ENCODE measurements around the gene SLCO2A1. TPM values are rescaled to one million over a fixed set of nuclear protein-coding genes. Genes with fewer than 3 reads are reported as not detected.
"Not testable (repeated sequence)": the region's sequence is repeated elsewhere in the genome, so short reads cannot be mapped to it uniquely, and the experiment has no call there.

SLCO2A1 gene
- total and polyA plus RNA-seq, 2 experiments from 2014 or later, result 0.22 to 4.8 TPM

GRCh38 chr3:134074001-134074789 is 44.5 kb upstream of the SLCO2A1 start:
- Histone ChIP-seq H3K79me2 (ENCODE audit: insufficient read depth) (no peaks in the 10 kb centered on the region), H2AFZ (no peak overlapping the region), H4K20me1 (ENCODE audit: insufficient read depth) (no peaks in the 10 kb centered on the region), H3K27me3 (replicated peaks; ENCODE audit: insufficient read depth) (no peaks in the 10 kb centered on the region), H3K27ac (no peak overlapping the region), H3K4me1 (ENCODE audit: insufficient read depth) (peaks cover 28% of the 10 kb centered on the region), H3K9me2 (ENCODE audit: insufficient read depth) (no peaks in the 10 kb centered on the region), H3K4me2 (ENCODE audit: unreplicated experiment) (no peak overlapping the region), H3K4me3 (no peak overlapping the region), H3F3A (ENCODE audit: insufficient read depth) (peaks cover 24% of the 10 kb centered on the region), H3K9me3 (ENCODE audit: low read depth) (no peaks in the 10 kb centered on the region), H3K9ac (no peak overlapping the region), H3K36me3 (ENCODE audit: low read depth) (no peaks in the 10 kb centered on the region)
- no peak for DNase-seq
- no peak for TF ChIP-seq EZH2 (IDR thresholded peaks at IDR 0.05; ENCODE audit: insufficient read depth, poor library complexity, severe bottlenecking)
- 87 to 89% methylated on average over 10 of the region's 10 CpGs for WGBS, 2 experiments (ENCODE audit: low coverage in 1 of 2, low lambda C conversion rate in 2 of 2, missing lambda C conversion rate in 2 of 2)
- in situ Hi-C loops (cut with MboI), result no loop called here

GRCh38 chr3:134073583-134073945 is 43.8 kb upstream of the SLCO2A1 start:
- TF ChIP-seq EZH2phosphoT487 (IDR thresholded peaks at IDR 0.05; ENCODE audit: insufficient read depth, low read depth) (no peak), EZH2 (IDR thresholded peaks at IDR 0.05; ENCODE audit: insufficient read depth, poor library complexity, severe bottlenecking) (no peak)
- Histone ChIP-seq H4K20me1 (ENCODE audit: insufficient read depth) (no peaks in the 10 kb centered on the region), H3K36me3 (ENCODE audit: low read depth) (no peaks in the 10 kb centered on the region), H2AFZ (no peak overlapping the region), H3K4me3 (no peak overlapping the region), H3K9ac (no peak overlapping the region), H3K9me2 (ENCODE audit: insufficient read depth) (no peaks in the 10 kb centered on the region), H3K27me3 (replicated peaks; ENCODE audit: insufficient read depth) (no peaks in the 10 kb centered on the region), H3K27ac (no peak overlapping the region), H3F3A (ENCODE audit: insufficient read depth) (peaks cover 18% of the 10 kb centered on the region), H3K4me2 (ENCODE audit: unreplicated experiment) (no peak overlapping the region), H3K79me2 (ENCODE audit: insufficient read depth) (no peaks in the 10 kb centered on the region), H3K4me1 (ENCODE audit: insufficient read depth) (peaks cover 22% of the 10 kb centered on the region), H3K9me3 (ENCODE audit: low read depth) (no peaks in the 10 kb centered on the region)
- 94 to 99% methylated on average over 4 of the region's 4 CpGs for WGBS, 2 experiments (ENCODE audit: low coverage in 1 of 2, low lambda C conversion rate in 2 of 2, missing lambda C conversion rate in 2 of 2)
- in situ Hi-C loops (cut with MboI), result no loop called here
- no peak for DNase-seq

GRCh38 chr3:134072881-134073582 is 43.3 kb upstream of the SLCO2A1 start:
- DNase-seq, result no peak
- no peak overlapping the region for H3K27ac ChIP-seq
- TF ChIP-seq EZH2 (IDR thresholded peaks at IDR 0.05; ENCODE audit: insufficient read depth, poor library complexity, severe bottlenecking), result no peak
- TF ChIP-seq EZH2phosphoT487 (IDR thresholded peaks at IDR 0.05; ENCODE audit: insufficient read depth, low read depth), result no peak
- H3K79me2 ChIP-seq (ENCODE audit: insufficient read depth), result no peaks in the 10 kb centered on the region
- H3K9me2 ChIP-seq (ENCODE audit: insufficient read depth), result no peaks in the 10 kb centered on the region
- in situ Hi-C loops (cut with MboI), result no loop called here
- H2AFZ ChIP-seq, result no peak overlapping the region
- no peaks in the 10 kb centered on the region for H3K27me3 ChIP-seq (replicated peaks; ENCODE audit: insufficient read depth)
- no peaks in the 10 kb centered on the region for H4K20me1 ChIP-seq (ENCODE audit: insufficient read depth)
- no peak overlapping the region for H3K4me3 ChIP-seq
- H3K36me3 ChIP-seq (ENCODE audit: low read depth), result no peaks in the 10 kb centered on the region
- H3K4me1 ChIP-seq (ENCODE audit: insufficient read depth), result peaks cover 17% of the 10 kb centered on the region
- H3K9me3 ChIP-seq (ENCODE audit: low read depth), result no peaks in the 10 kb centered on the region
- H3F3A ChIP-seq (ENCODE audit: insufficient read depth), result peaks cover 13% of the 10 kb centered on the region
- WGBS, 2 experiments (ENCODE audit: low coverage in 1 of 2, low lambda C conversion rate in 2 of 2, missing lambda C conversion rate in 2 of 2), result 89 to 91% methylated on average over 14 to 15 of the region's 15 CpGs
- H3K9ac ChIP-seq, result no peak overlapping the region
- H3K4me2 ChIP-seq (ENCODE audit: unreplicated experiment), result no peak overlapping the region

GRCh38 chr3:134070281-134070680 is 40.6 kb upstream of the SLCO2A1 start:
- H3K9me2 ChIP-seq (ENCODE audit: insufficient read depth); H4K20me1 ChIP-seq (ENCODE audit: insufficient read depth); H3K4me1 ChIP-seq (ENCODE audit: insufficient read depth); H2AFZ ChIP-seq; H3K36me3 ChIP-seq (ENCODE audit: low read depth); H3K9ac ChIP-seq; H3K4me2 ChIP-seq (ENCODE audit: unreplicated experiment); H3K9me3 ChIP-seq (ENCODE audit: low read depth); H3K27me3 ChIP-seq (replicated peaks; ENCODE audit: insufficient read depth); H3K4me3 ChIP-seq; H3F3A ChIP-seq (ENCODE audit: insufficient read depth); in situ Hi-C loops (cut with MboI); H3K27ac ChIP-seq; H3K79me2 ChIP-seq (ENCODE audit: insufficient read depth); DNase-seq: not testable (repeated sequence)
- WGBS, 2 experiments (ENCODE audit: low coverage in 1 of 2, low lambda C conversion rate in 2 of 2, missing lambda C conversion rate in 2 of 2), result 69 to 74% methylated on average over 14 to 21 of the region's 25 CpGs

All from GM23248 (cell line).